Measurements from ENCODE around the gene OR2T1. TPM values are rescaled to one million over a fixed set of nuclear protein-coding genes. Genes with fewer than 3 reads are reported as not detected.
"Not testable (repeated sequence)": the region's sequence is repeated elsewhere in the genome, so short reads cannot be mapped to it uniquely, and the experiment has no call there.

Gene OR2T1
- total and polyA plus RNA-seq, 10 of the 15 experiments (the other 5 are each of a cell fraction or from before 2014, with no cell fraction given) = 0.02 TPM; not detected in 9

DNA sequence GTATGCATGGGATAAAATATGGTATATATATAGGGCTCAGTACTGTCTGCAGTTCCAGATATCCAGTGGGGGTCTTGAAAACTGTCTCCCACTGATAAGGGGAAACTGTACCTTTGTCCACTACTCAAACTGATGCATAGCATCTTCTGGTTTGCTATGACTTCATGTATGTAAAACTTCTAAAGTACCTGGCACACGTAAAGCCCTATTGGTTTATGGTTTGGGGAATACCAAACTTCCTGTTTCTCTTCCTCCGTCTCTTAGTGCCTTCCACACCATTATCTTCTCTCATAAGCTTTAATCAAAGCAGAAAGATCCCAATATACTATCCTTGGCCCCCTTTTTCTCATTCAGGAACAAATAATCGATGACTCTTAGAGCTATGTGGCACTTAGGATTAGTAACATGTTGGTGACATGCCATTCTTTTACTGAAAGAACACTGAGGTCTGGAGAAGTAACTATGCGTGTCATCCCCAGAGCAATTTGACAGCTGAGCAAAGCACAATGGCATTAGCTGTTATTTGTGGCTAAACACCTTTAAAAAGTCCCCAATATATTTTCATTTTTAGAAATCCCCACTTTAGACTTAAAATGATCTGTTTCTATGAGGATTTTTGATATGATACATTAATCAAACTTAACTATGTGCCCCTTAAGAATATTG, 45.7 kb downstream of the OR2T1 start:
- BruUV-seq (replicated peaks); intact Hi-C loops (cut with micrococcal nuclease; ENCODE audit: unreplicated experiment); H3K4me1 ChIP-seq (ENCODE audit: control insufficient read depth, insufficient read depth, low read length); H3K79me2 ChIP-seq (ENCODE audit: control insufficient read depth, insufficient read depth, low read length); CTCF ChIA-PET; H2AFZ ChIP-seq (ENCODE audit: control insufficient read depth, low read depth, low read length); H4K20me1 ChIP-seq (ENCODE audit: control insufficient read depth, insufficient read depth); H3K27me3 ChIP-seq (replicated peaks in 1 of 2; ENCODE audit: control insufficient read depth in 2 of 2, insufficient read depth in 2 of 2, low read length in 1 of 2); DNase-seq (ENCODE audit: low read depth, low spot score); H3K9me3 ChIP-seq (replicated peaks; ENCODE audit: control insufficient read depth, insufficient read depth, low read length); H3K36me3 ChIP-seq (ENCODE audit: control insufficient read depth in 2 of 2, insufficient read depth in 2 of 2, low read length in 1 of 2); RAD21 ChIA-PET (ENCODE audit: unreplicated experiment): not testable (repeated sequence)
- ChIA-PET POLR2A (interaction anchor here (0.5 kb wide), 1 partner anchor 374 kb away, joined by 3 read pairs; no protein-coding TSS in a partner anchor), SMC1A (ENCODE audit: uncharacterized antibody, unreplicated experiment) (interaction anchor here (0.6 kb wide), 1 partner anchor 41 kb away, joined by 3 read pairs; no protein-coding TSS in a partner anchor)
- Histone ChIP-seq H3K4me3 (peak overlapping the region; percentile 17; the same call in 1 of the 2 replicates), H3K4me2 (ENCODE audit: control insufficient read depth, insufficient read depth) (0 out of 2 replicates have a peak overlapping the region, but pooled peaks have one; percentile 25), H3K9ac (ENCODE audit: control insufficient read depth, insufficient read depth, low read length) (peak overlapping the region; percentile 59; the same call in 1 of the 2 replicates), H3K27ac (ENCODE audit: control insufficient read depth, insufficient read depth) (peak overlapping the region; percentile 89)
- FAIRE-seq (peak; percentile 76), ATAC-seq (peak; percentile 51)
- WGBS (ENCODE audit: insufficient coverage, insufficient replicate concordance, low lambda C conversion rate, missing lambda C conversion rate) = no CpG with 5 or more reads among the region's 4 CpGs
- in situ Hi-C loops (cut with MboI) = loop anchor here (25.0 kb wide), 1 partner anchor 1086 kb away; no protein-coding TSS in a partner anchor

DNA sequence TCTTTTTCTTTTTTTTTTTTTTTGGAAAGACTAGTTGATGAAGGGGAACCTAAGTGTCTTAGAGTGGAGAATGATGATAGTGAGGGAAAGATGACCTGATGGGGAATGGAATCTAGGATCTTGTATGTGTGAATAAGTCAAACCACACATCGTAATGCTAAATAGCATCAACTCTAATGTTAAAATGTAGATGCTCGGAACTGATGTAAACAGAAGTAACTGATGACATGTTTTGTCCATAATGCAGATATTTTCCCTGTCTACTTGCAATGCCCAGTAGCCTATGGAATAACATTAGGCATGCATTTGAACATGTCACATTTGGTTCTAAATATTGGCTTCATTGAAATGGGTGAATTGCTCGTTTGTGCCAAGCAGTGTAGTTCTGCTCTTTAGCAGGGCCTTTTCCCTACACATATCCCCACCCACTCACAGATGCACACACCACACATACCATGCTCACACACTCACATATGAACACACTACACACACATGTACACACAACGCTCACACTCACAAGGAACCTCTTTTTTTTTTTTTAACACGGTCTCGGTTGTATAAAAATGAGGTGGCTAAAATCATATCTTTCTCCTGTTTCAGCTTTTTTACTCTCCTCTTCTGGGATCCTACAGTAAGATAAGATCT, 47.1 kb downstream of the OR2T1 start:
- SMC1A ChIA-PET (ENCODE audit: uncharacterized antibody, unreplicated experiment); H3K4me1 ChIP-seq (ENCODE audit: control insufficient read depth, insufficient read depth, low read length); CTCF ChIA-PET; H2AFZ ChIP-seq (ENCODE audit: control insufficient read depth, low read depth, low read length); intact Hi-C loops (cut with micrococcal nuclease; ENCODE audit: unreplicated experiment); H3K27me3 ChIP-seq (replicated peaks in 1 of 2; ENCODE audit: control insufficient read depth in 2 of 2, insufficient read depth in 2 of 2, low read length in 1 of 2); H3K79me2 ChIP-seq (ENCODE audit: control insufficient read depth, insufficient read depth, low read length); POLR2A ChIA-PET; H3K36me3 ChIP-seq (ENCODE audit: control insufficient read depth in 2 of 2, insufficient read depth in 2 of 2, low read length in 1 of 2); H4K20me1 ChIP-seq (ENCODE audit: control insufficient read depth, insufficient read depth); H3K9me3 ChIP-seq (replicated peaks; ENCODE audit: control insufficient read depth, insufficient read depth, low read length); FAIRE-seq; DNase-seq (ENCODE audit: low read depth, low spot score): not testable (repeated sequence)
- Histone ChIP-seq H3K4me3 (peak overlapping the region; percentile 38; the same call in 1 of the 2 replicates), H3K4me2 (ENCODE audit: control insufficient read depth, insufficient read depth) (peak overlapping the region; percentile 60; the same call in 1 of the 2 replicates), H3K27ac (ENCODE audit: control insufficient read depth, insufficient read depth) (peak overlapping the region; percentile 87), H3K9ac (ENCODE audit: control insufficient read depth, insufficient read depth, low read length) (peak overlapping the region; percentile 56)
- in situ Hi-C loops (cut with MboI) = loop anchor here (25.0 kb wide), 1 partner anchor 1088 kb away; no protein-coding TSS in a partner anchor
- ATAC-seq = peak; percentile 42
- 20% methylated on average over 5 of the region's 6 CpGs for WGBS (ENCODE audit: insufficient coverage, insufficient replicate concordance, low lambda C conversion rate, missing lambda C conversion rate)
- TF ChIP-seq, protein P1, sequence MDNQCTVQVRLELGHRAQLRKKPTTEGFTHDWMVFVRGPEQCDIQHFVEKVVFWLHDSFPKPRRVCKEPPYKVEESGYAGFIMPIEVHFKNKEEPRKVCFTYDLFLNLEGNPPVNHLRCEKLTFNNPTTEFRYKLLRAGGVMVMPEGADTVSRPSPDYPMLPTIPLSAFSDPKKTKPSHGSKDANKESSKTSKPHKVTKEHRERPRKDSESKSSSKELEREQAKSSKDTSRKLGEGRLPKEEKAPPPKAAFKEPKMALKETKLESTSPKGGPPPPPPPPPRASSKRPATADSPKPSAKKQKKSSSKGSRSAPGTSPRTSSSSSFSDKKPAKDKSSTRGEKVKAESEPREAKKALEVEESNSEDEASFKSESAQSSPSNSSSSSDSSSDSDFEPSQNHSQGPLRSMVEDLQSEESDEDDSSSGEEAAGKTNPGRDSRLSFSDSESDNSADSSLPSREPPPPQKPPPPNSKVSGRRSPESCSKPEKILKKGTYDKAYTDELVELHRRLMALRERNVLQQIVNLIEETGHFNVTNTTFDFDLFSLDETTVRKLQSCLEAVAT (IDR thresholded peaks at IDR 0.05) = peak; percentile 89
- TF ChIP-seq POLR2AphosphoS5 (IDR thresholded peaks at IDR 0.05; ENCODE audit: low read length) = peak; percentile 79
- peak; percentile 77; the same call in 1 of the 2 replicates for TF ChIP-seq SMAD5 (IDR thresholded peaks at IDR 0.05; ENCODE audit: low read depth)
- BruUV-seq (replicated peaks) = TSS peak; percentile 95
- RAD21 ChIA-PET (ENCODE audit: unreplicated experiment) = interaction anchor here (0.7 kb wide), 1 partner anchor 355 kb away, joined by 3 read pairs; no protein-coding TSS in a partner anchor

Data from GM12878 (cell line).